WTC11 (cell line): ENCODE results near the gene NECAB3. TPM values are rescaled to one million over a fixed set of nuclear protein-coding genes. Genes with fewer than 3 reads are reported as not detected.

Experiments
- ATAC-seq: fragments of 200-7000 bp; cut with Tn5 transposase; 2 replicates; pipeline ENCODE4 v1.10.0; 2021; ENCODE audit warnings: mild to moderate bottlenecking, moderate library complexity
- CTCF ChIA-PET: fragments of 300-600 bp; sonication (Branson Sonifier 250); formaldehyde crosslinking; loops from one replicate; lab custom pipeline; 2021; ENCODE audit warnings: antibody characterized with exemption; lab: Charles Lee
- POLR2A ChIA-PET: fragments of 350-600 bp; sonication (Branson Sonifier 250); formaldehyde crosslinking; loops from one replicate; lab custom pipeline; 2021; ENCODE audit warnings: antibody characterized with exemption; lab: Charles Lee
- DNase-seq: peaks from one replicate; pipeline ENCODE4 v3.0.0; 2021; ENCODE audit warnings: low spot score
- H3K27ac Mint-ChIP-seq: 2 replicates; pipeline ENCODE4 v1.8.0; 2021; ENCODE audit warnings: mixed read lengths
- H3K27me3 Mint-ChIP-seq: 2 replicates; pipeline ENCODE4 v1.8.0; 2021; ENCODE audit warnings: low read depth, mild to moderate bottlenecking, moderate library complexity, mixed read lengths
- H3K36me3 Mint-ChIP-seq: 2 replicates; pipeline ENCODE4 v1.8.0; 2021; ENCODE audit warnings: mixed read lengths
- H3K4me1 Mint-ChIP-seq: 2 replicates; pipeline ENCODE4 v1.8.0; 2022; ENCODE audit warnings: mixed read lengths
- H3K4me3 Mint-ChIP-seq: 2 replicates; pipeline ENCODE4 v1.8.0; 2021; ENCODE audit warnings: mild to moderate bottlenecking, moderate library complexity, mixed read lengths
- H3K9me3 Mint-ChIP-seq: 2 replicates; pipeline ENCODE4 v1.8.0; 2021; ENCODE audit warnings: mixed read lengths
- ESRRA ChIP-seq: sonication (generic); formaldehyde crosslinking; IDR thresholded peaks from 2 replicates; pipeline ENCODE4 v1.8.1; 2022; ENCODE audit warnings: mild to moderate bottlenecking, missing genetic modification reagents, borderline replicate concordance
- GABPB1 ChIP-seq: sonication (generic); formaldehyde crosslinking; IDR thresholded peaks from 2 replicates; pipeline ENCODE4 v1.8.1; 2023; ENCODE audit warnings: mild to moderate bottlenecking, missing genetic modification reagents
- HMGXB4 ChIP-seq: sonication (generic); formaldehyde crosslinking; IDR thresholded peaks from 2 replicates; pipeline ENCODE4 v1.8.1; 2023; ENCODE audit warnings: mild to moderate bottlenecking, moderate library complexity, missing genetic modification reagents
- IRF2 ChIP-seq: sonication (generic); formaldehyde crosslinking; IDR thresholded peaks from 2 replicates; pipeline ENCODE4 v1.8.0; 2022; ENCODE audit warnings: low read depth, missing genetic modification reagents, borderline replicate concordance
- JAZF1 ChIP-seq: fragments of 250-450 bp; sonication (Bioruptor Pico); IDR thresholded peaks from 2 replicates; pipeline ENCODE4 v1.9.0; 2021; ENCODE audit warnings: moderate library complexity, mild to moderate bottlenecking, inconsistent platforms
- MLX ChIP-seq: sonication (generic); formaldehyde crosslinking; IDR thresholded peaks from 2 replicates; pipeline ENCODE4 v1.8.1; 2023; ENCODE audit warnings: mild to moderate bottlenecking, missing genetic modification reagents, moderate library complexity
- NFYB ChIP-seq: sonication (generic); formaldehyde crosslinking; conservative IDR thresholded peaks from 2 replicates; pipeline ENCODE4 v1.8.0; 2022; ENCODE audit warnings: low read depth, missing genetic modification reagents
- OVOL2 ChIP-seq: fragments of 250-450 bp; sonication (Bioruptor Pico); IDR thresholded peaks from 2 replicates; pipeline ENCODE4 v1.9.0; 2021; ENCODE audit warnings: mild to moderate bottlenecking, borderline replicate concordance
- ZNF121 ChIP-seq: sonication (generic); formaldehyde crosslinking; IDR thresholded peaks from 2 replicates; pipeline ENCODE4 v1.8.0; 2023; ENCODE audit warnings: missing genetic modification reagents
- ZNF416 ChIP-seq: fragments of 250-450 bp; sonication (Bioruptor Pico); IDR thresholded peaks from 2 replicates; pipeline ENCODE4 v1.9.0; 2021; ENCODE audit warnings: mild to moderate bottlenecking, inconsistent platforms
- ZNF512 ChIP-seq: sonication (generic); formaldehyde crosslinking; IDR thresholded peaks from 2 replicates; pipeline ENCODE4 v1.8.1; 2022; ENCODE audit warnings: missing genetic modification reagents, borderline replicate concordance
- ZNF671 ChIP-seq: fragments of 250-450 bp; sonication (Bioruptor Pico); IDR thresholded peaks from 2 replicates; pipeline ENCODE4 v1.8.0; 2021; ENCODE audit warnings: mild to moderate bottlenecking
- total RNA-seq: library from RNA; stranded (reverse); gene quantifications from 3 replicates; pipeline ENCODE4 v1.2.3, GENCODE V29; 2021
- TF ChIP-seq, protein P1 (sequence below): sonication (generic); formaldehyde crosslinking; IDR thresholded peaks from 2 replicates; pipeline ENCODE4 v1.8.1; 2022; ENCODE audit warnings: mild to moderate bottlenecking, moderate library complexity, missing genetic modification reagents
- TF ChIP-seq, protein P2 (sequence below): fragments of 250-450 bp; sonication (Bioruptor Pico); IDR thresholded peaks from 2 replicates; pipeline ENCODE4 v1.9.0; 2021; ENCODE audit warnings: mild to moderate bottlenecking
- TF ChIP-seq, protein P3 (sequence below): sonication (generic); formaldehyde crosslinking; conservative IDR thresholded peaks from 2 replicates; pipeline ENCODE4 v1.8.1; 2023; ENCODE audit warnings: mild to moderate bottlenecking, low read depth, missing genetic modification reagents, moderate library complexity
- TF ChIP-seq, protein P4 (sequence below): fragments of 250-450 bp; sonication (Bioruptor Pico); conservative IDR thresholded peaks from 2 replicates; pipeline ENCODE4 v1.9.0; 2021; ENCODE audit warnings: mild to moderate bottlenecking
- TF ChIP-seq, protein P5 (sequence below): fragments of 250-450 bp; sonication (Bioruptor Pico); IDR thresholded peaks from 2 replicates; pipeline ENCODE4 v1.9.0; 2021; ENCODE audit warnings: moderate library complexity, mild to moderate bottlenecking, inconsistent platforms, borderline replicate concordance

NECAB3 gene
- total RNA-seq, 1 experiment from 2014 or later: 38.0 TPM

DNA sequence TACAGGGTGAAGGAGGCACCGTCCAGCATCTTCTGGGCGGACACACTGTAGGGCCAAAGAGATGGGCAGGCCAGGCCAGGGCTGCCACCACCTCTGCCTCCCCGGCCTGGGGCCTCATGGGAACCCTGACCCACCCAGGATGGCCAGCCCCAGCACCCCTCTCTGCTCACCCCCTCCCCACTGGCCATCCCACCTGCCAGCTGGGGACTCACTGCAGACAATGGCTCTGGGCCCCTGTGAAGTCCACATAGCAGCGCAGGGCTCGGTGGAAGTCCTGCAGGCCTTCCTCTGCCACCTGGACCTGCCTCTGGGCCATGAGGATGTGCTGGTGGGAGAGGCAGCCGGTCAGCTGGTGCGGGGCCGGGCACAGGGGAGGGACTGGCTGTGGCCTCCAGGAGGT lies 15.7 kb downstream of the NECAB3 start (continued):
- TF ChIP-seq ZNF121 (CRISPR knock-in tag) (no peak), NFYB (CRISPR knock-in tag) (no peak), JAZF1 (CRISPR knock-in tag) (no peak)
- TF ChIP-seq, protein P1, sequence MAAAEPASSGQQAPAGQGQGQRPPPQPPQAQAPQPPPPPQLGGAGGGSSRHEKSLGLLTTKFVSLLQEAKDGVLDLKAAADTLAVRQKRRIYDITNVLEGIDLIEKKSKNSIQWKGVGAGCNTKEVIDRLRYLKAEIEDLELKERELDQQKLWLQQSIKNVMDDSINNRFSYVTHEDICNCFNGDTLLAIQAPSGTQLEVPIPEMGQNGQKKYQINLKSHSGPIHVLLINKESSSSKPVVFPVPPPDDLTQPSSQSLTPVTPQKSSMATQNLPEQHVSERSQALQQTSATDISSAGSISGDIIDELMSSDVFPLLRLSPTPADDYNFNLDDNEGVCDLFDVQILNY (CRISPR knock-in tag): no peak
- TF ChIP-seq, protein P2, sequence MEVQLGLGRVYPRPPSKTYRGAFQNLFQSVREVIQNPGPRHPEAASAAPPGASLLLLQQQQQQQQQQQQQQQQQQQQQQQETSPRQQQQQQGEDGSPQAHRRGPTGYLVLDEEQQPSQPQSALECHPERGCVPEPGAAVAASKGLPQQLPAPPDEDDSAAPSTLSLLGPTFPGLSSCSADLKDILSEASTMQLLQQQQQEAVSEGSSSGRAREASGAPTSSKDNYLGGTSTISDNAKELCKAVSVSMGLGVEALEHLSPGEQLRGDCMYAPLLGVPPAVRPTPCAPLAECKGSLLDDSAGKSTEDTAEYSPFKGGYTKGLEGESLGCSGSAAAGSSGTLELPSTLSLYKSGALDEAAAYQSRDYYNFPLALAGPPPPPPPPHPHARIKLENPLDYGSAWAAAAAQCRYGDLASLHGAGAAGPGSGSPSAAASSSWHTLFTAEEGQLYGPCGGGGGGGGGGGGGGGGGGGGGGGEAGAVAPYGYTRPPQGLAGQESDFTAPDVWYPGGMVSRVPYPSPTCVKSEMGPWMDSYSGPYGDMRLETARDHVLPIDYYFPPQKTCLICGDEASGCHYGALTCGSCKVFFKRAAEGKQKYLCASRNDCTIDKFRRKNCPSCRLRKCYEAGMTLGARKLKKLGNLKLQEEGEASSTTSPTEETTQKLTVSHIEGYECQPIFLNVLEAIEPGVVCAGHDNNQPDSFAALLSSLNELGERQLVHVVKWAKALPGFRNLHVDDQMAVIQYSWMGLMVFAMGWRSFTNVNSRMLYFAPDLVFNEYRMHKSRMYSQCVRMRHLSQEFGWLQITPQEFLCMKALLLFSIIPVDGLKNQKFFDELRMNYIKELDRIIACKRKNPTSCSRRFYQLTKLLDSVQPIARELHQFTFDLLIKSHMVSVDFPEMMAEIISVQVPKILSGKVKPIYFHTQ (CRISPR knock-in tag): no peak

DNA sequence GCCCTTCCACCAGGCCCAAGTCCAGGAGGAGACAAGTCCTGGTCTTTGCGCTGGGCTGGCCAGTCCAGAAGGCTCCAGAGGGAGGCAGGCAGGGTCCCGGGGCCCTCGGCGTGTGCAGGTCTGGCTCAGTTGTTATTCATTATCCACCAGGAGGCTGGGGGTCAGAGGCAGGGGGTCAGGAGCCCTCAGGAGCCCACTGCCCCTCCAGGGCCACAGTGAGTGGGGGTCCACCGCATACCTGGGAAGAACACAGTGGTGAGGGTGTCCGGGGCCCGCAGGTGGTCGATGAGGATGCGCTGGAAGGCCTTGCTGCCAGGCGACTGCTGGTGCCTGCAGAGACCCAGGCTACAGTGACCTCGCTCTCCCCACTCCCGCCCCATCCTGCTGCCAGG lies 16.5 kb downstream of the NECAB3 start:
- no peak overlapping the region for H3K4me3 Mint-ChIP-seq
- TF ChIP-seq GABPB1 (CRISPR knock-in tag): no peak
- TF ChIP-seq ZNF512 (CRISPR knock-in tag): no peak
- TF ChIP-seq, all 79 proteins: peak for 0
- DNase-seq: no peak
- Mint-ChIP-seq H3K27me3 (peaks cover 2% of the 10 kb centered on the region; the same call in 1 of the 2 replicates), H3K27ac (no peak overlapping the region), H3K36me3 (peaks cover 6% of the 10 kb centered on the region), H3K9me3 (no peaks in the 10 kb centered on the region), H3K4me1 (peaks cover 25% of the 10 kb centered on the region)
- ChIA-PET POLR2A (no interaction called here), CTCF (no interaction called here)
- no peak for ATAC-seq

GRCh38 chr20:33656783-33657703 lies 17.2 kb downstream of the NECAB3 start:
- Mint-ChIP-seq H3K4me1 (peaks cover 23% of the 10 kb centered on the region), H3K27ac (no peak overlapping the region), H3K4me3 (no peak overlapping the region), H3K27me3 (peaks cover 1% of the 10 kb centered on the region; the same call in 1 of the 2 replicates), H3K9me3 (no peaks in the 10 kb centered on the region), H3K36me3 (peaks cover 6% of the 10 kb centered on the region)
- POLR2A ChIA-PET: interaction anchor here (4.6 kb wide), 1 partner anchor 10 kb away, joined by 24 read pairs; the partner anchor contains the start of gene ACTL10
- DNase-seq (no peak), ATAC-seq (no peak)
- CTCF ChIA-PET: interaction anchor here (0.7 to 6.9 kb wide), 2 partner anchors 9 to 107 kb away, joined by 3 to 134 read pairs; partner anchors contain the start of genes ACTL10 and C20orf144
- TF ChIP-seq IRF2 (CRISPR knock-in tag): no peak
- no peak for TF ChIP-seq ESRRA (CRISPR knock-in tag)
- no peak for TF ChIP-seq ZNF416 (CRISPR knock-in tag)
- TF ChIP-seq, protein P3, sequence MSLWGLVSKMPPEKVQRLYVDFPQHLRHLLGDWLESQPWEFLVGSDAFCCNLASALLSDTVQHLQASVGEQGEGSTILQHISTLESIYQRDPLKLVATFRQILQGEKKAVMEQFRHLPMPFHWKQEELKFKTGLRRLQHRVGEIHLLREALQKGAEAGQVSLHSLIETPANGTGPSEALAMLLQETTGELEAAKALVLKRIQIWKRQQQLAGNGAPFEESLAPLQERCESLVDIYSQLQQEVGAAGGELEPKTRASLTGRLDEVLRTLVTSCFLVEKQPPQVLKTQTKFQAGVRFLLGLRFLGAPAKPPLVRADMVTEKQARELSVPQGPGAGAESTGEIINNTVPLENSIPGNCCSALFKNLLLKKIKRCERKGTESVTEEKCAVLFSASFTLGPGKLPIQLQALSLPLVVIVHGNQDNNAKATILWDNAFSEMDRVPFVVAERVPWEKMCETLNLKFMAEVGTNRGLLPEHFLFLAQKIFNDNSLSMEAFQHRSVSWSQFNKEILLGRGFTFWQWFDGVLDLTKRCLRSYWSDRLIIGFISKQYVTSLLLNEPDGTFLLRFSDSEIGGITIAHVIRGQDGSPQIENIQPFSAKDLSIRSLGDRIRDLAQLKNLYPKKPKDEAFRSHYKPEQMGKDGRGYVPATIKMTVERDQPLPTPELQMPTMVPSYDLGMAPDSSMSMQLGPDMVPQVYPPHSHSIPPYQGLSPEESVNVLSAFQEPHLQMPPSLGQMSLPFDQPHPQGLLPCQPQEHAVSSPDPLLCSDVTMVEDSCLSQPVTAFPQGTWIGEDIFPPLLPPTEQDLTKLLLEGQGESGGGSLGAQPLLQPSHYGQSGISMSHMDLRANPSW (CRISPR knock-in tag): no peak
- no peak for TF ChIP-seq OVOL2 (CRISPR knock-in tag)
- no peak for TF ChIP-seq NFYB (CRISPR knock-in tag)
- TF ChIP-seq MLX: no peak
- TF ChIP-seq HMGXB4 (CRISPR knock-in tag): no peak
- TF ChIP-seq, protein P4, sequence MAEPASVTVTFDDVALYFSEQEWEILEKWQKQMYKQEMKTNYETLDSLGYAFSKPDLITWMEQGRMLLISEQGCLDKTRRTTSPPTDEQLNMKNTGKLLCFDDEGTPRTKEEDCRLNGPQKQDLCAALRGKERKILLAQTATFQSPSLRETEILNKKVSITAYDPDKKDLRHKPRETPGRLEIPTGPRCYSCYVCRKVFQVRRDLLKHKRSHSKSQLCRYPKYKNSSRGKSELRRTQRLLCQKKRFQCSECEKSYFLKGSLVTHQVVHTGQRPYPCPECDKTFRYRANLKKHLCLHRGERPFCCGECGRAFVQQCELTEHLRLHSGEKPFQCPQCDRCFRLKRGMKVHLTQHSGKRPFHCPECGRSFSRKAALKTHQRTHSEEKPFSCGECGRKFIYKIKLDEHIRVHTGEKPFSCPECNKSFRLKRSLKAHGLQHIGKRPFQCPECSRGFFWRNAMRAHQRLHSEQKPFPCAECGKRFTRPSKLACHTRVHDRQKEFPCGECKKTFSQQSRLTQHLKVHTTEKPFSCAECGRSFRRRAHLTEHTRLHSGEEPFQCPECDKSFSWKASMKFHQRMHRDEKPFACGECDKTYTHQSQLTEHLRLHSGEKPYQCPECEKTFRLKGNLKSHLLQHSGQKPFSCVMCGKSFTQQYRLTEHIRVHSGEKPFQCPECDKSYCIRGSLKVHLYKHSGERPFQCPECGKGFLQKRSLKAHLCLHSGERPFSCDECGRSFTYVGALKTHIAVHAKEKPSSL (CRISPR knock-in tag): no peak
- TF ChIP-seq ZNF671 (CRISPR knock-in tag): no peak
- TF ChIP-seq, protein P5, sequence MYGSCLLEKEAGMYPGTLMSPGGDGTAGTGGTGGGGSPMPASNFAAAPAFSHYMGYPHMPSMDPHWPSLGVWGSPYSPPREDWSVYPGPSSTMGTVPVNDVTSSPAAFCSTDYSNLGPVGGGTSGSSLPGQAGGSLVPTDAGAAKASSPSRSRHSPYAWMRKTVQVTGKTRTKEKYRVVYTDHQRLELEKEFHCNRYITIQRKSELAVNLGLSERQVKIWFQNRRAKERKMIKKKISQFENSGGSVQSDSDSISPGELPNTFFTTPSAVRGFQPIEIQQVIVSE (CRISPR knock-in tag): no peak
